CD4-positive, alpha-beta T cell treated with Interleukin-17A for 4 hours (primary cell): ENCODE results near the gene GJB4.
A peak's percentile ranks its signal among the peaks of the same experiment; 100 is the strongest.
"Not testable (repeated sequence)": the region's sequence is repeated elsewhere in the genome, so short reads cannot be mapped to it uniquely, and the experiment has no call there.

Experiments used
- DNase-seq: peaks from one replicate; pipeline ENCODE4 v3.0.0-alpha.2; 2020; ENCODE audit warnings: mixed read lengths

GJB4 gene

DNA sequence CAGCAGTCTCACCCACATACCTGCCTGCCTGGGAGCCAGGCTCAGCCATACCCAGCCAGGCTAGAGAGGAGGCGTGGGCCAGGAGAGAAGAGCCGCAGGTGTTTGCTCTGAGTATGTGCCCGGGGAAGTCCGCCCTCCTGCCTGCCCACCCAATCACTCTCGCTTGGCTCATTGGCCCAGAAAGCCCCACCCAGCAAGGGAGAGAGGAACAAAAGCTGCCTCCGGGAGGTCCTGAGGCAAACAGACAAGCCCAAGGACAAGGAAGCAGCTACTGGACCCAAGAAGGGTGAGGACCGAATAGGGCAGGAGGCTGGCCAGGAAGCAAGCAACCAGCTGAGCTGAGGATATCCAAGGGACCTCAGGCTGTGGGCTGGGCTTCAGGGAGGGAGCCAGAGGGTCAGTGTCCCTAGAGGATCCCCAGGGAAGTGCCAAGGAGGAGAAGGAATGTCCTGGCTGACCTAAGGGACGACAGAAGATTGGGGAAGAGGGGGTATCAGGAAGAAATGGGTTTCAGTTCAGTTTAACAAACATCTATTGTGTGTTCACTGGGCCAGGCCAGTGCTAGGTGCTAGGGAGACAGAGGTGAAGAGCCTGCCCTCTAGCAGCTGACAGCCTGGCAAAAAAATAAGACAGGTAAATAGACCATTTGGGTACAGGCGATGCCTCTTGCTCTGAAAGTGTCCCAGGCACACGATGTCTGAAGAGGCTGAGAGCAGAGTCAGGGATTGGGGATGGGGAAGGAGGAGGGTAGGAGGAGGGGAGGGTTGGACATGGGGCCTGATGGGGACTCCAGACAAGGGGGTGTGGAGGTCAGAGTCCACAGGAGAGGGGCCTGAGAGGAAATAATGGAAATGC lies at the start of gene GJB4:
Gene GJB4 (plus strand): TSS at position 238 of the 855 bp plus-strand sequence. CDS start 1,515 bp downstream, outside the sequence.
- DNase-seq, result no peak

DNA sequence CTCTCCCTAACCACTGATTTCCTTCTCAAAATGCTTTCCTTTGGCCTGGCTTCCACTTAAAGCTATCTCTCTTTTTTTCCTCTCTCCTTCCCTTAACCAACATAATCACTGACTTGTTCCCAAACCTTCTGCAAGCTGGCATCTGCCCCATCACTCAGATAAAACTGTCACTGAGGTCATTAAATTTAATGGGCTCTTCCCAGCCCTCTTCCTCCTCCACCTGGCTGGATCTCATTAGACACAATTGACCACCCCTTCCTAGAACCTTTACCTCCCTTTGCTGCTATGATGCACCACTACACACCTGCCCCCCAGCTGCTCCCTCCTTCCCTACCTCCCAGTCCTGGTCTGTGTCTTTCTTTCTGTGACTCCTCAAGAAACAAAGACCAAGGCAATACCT lies 48.7 kb upstream of the GJB4 start:
- no peak for DNase-seq

DNA sequence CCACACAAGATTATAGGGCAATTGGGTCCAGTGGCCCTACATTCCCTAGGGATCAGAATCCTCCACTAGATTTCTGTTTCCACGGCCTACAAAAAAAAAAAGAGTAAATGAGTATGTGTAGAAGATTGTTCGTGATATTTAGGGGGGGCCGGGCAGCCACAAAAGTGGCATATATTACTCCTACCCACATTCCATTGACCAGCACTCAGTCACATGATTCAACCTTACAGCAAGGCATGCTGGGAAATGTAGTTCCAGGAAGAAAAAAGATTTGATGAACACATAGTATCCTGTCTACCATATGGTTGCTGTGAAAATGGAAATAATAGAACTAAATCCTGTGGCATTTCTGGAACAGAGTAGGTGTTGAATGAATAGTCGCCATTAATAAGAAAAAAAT lies 48.1 kb upstream of the GJB4 start:
- DNase-seq, result no peak

DNA sequence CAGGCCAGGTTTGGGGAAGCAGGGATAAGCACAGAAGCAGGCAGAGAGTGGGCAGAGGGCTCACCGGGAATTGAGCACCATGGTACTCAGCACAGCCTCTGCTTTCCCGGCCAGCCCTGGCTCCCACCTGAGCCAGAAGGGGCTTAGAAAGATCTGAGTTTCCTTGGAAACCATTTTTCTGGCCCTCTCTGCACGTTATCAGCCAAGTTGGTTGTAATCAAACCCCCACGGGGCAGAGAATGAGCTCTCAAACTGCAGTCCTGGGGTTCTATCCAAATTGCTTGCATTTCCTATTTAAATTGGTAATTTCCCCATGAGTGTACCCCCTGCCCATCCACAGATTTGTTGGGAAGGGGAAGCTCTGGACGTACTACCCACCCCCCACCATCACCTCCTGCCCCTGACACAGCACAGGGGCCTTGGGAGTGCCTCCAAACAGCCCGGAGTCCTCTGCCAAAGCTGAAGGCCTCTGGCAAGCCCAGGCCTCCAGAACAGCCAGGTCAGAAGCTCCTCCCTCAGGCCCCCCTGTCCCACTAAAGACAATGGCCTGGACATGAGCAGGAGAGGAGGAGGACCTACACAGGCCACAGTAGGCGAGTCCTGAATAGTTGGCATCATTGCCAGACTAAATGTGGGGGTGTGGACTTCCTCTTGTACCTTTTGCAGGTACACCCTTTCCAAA lies 47.4 kb upstream of the GJB4 start:
- no peak for DNase-seq

DNA sequence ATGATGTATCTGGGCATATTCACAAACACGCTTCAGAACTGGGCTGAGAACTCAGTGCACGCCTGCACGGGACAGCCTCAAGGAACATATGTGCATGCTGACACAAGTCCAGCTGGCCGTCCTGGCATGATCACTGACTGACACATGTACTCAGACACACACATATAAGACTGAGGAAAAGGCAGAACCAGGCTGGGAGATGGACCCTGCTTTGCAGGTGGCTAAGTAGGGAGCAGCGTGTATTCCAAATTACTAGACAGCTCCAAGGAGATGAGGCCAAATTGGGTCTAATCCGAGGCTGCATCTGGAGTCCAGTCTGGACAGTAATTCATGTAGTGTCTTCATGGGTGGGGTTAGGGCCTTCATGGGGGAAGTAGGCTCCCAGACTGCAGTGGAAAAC lies 46.1 kb upstream of the GJB4 start:
- DNase-seq, result no peak

DNA sequence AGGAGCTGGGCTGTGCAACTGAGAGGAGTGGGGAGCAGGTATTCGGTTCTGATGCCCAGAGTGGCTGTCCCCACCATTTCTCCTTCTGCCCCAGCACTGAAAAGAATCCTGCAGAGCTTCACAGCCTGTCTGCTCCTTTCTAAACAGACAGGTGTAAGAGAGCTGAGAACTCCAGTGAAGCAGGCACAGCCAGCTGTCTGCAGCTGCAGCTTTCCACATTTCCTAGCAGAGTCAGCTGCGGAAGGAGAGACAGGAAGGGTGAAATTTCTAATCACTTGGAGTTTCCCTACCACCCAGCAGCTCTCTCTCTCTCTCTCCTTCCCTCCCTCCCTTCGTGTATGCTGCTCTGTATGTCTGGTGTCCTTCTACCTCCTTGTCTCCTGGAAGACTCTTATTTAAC lies 45.2 kb upstream of the GJB4 start:
- DNase-seq, result no peak

DNA sequence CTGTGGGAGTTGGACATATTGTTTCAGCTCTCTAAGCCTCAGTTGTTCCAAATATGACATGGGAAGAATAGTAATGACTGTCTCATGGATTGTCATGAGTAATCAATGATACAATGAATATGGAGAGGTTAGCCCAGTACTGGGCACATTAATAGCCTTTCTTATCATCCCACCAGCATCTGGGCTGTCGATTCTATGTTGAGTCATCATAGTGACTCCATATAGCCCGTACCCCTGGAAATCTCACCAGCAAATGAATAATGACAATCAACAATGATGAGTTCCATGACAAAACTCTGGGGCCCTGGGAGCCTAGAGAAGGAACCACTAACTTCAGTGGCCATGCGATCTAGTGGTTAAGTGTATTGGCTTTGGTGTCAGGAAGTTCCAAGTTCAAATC lies 44.4 kb upstream of the GJB4 start:
- DNase-seq, result no peak

DNA sequence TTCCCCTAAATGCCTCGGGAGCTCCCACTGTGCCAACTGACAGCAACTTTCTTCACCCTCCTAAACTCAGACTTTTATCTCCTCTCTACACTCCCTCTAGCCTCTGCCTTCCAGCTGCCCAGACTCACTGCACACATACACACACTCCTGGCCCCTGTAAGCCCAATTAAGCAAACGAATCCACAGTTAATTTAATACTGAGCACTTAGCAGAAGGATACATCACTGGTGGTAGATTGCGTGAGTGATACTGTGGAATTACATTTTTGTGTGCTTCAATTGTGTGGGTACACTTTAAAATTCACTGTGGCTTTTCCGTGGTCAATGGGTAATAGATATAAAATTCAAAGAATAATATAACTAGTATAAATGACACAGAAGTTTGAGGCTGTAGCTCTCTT lies 38.3 kb upstream of the GJB4 start:
- no peak for DNase-seq

DNA sequence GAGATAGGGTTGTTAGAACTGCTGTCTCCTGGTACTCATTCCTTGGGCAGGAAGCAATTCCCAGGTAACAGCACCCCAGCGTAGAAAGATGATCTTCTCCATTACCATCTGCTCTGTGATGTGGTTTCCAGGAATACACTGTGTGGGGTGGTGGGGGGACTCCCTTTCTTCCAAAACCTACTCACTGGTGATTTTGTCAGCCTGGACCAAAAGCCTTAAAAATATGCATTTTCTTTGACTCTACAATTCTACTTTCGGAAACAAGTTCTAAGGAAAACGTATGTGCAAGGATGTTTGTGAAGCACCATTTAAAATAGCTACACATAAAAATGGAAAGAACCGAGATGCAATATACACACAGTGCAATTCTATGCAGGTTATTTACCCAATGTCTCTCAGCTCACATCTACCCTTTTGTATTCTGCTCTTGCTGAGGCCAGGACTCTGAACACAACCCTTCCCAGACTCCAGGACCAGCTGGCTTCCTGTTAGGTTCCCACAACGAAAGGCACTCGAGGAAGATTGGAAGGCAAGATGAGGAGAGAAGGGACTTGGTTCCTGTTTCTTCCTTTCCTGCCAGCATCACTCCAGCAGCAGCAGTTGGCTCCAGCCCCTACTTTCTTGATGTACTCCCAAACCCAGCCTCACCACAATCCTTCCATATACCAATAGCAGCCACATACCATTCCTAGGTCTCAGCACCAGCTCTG lies 37.7 kb upstream of the GJB4 start:
- DNase-seq, result no peak

DNA sequence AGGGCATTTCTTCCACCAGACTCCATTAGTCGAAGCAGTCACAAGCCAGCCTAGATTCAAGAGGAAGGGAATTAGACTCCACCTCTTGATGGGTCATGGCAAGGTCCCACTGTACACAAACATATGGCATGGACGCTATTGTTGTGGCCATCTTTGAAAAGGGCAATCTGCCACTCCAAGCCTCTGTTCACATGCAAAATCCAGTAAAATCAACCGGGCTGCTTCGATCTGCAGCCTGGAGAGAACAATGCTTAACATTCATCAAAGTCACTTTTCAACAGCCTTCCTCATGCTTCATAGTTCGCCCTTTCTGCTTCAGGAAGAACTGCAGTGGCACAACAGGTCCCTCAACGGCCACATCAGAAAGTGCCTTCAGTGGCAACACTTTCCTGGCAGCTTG lies 32.7 kb upstream of the GJB4 start:
- no peak for DNase-seq

DNA sequence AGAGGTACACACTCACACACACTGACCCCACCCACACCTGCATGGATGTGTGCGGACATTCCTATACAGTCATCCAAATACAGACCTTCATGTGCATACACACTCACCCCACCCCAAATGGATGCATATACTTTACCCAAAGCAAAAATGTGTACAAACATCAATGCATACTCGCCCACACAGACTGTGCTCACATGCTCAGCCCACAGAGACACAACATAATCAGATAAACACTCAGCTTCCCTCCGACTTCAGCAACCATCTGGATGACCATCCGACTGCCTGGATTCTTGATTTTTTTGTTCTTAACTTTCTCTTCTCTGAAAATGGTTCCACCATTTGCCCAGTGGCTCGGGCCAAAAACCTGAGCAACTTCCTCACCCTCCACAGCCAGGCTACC lies 29.1 kb upstream of the GJB4 start:
- DNase-seq, result no peak

DNA sequence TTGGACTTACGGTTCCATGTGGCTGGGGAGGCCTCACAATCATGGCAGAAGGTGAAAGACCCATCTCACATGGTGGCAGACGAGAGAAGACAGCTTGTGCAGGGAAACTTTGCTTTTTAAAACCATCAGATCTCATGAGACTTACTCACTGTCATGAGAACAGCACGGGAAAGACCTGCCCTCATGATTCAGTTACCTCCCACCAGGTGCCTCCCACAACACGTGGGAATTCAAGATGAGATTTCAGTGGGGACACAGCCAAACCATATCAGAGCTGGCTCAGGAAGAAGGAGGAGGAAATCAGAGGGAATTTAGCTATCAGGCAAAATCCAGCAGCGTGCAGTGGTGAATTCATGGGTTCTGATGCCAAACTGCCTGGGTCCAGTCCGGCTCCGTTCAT lies 26.7 kb upstream of the GJB4 start:
- DNase-seq, result not testable (repeated sequence)

DNA sequence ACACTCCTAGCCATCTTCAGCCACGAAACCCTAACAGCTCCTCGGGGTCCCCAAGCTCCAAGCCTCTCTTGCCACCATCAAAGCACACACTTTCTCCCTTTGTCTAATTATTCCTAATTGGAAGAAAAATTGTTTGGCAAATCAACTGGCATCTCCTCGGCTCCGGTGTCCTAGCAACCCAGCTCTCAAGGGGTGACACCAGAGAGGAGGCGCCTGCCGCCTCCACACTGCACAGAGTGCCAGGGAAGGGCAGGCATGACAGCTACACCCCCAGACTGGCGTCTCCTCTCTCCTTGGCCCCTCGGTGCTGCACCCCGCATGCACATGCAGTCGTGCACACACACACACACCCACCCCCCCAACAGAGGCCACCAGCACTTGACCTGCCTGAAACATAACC lies 22.8 kb upstream of the GJB4 start:
- no peak for DNase-seq

DNA sequence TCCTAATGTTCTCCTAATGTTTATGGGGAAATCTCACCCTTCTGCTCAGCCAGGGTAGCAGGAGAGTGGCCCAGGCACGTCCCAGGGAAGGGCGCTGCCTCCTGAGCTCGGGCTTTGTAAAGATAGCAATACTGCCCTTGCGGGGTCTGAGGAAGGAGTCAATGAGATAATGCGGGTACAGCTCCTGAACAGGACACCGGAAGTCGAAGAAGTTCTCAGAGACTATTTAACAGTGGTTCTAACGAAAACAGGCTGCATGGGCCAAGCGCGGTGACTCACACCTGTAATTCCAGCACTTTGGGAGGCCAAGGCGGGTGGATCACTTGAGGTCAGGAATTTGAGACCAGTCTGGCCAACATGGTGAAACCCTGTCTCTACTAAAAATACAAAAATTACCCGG lies 22.3 kb upstream of the GJB4 start:
- DNase-seq, result not testable (repeated sequence)

DNA sequence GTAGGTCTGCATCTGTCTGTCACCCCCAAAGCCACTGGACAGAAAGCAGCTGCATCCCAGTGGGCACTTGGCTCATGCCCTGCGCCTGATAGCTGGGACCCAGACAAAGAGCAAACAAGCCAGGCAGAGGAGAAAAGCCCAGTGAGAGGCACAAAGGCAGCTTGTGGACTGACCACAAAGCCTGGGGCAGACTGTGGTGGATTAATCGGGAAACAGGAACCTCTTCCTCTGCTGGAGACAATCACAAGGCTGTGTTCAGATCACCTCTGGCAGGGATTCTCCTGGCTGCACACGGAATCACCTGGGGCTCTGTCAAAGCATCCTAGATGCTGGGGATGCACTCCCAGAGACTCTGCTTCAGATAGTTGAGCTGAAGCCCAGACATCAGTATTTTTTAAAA lies 19.9 kb upstream of the GJB4 start:
- no peak for DNase-seq

DNA sequence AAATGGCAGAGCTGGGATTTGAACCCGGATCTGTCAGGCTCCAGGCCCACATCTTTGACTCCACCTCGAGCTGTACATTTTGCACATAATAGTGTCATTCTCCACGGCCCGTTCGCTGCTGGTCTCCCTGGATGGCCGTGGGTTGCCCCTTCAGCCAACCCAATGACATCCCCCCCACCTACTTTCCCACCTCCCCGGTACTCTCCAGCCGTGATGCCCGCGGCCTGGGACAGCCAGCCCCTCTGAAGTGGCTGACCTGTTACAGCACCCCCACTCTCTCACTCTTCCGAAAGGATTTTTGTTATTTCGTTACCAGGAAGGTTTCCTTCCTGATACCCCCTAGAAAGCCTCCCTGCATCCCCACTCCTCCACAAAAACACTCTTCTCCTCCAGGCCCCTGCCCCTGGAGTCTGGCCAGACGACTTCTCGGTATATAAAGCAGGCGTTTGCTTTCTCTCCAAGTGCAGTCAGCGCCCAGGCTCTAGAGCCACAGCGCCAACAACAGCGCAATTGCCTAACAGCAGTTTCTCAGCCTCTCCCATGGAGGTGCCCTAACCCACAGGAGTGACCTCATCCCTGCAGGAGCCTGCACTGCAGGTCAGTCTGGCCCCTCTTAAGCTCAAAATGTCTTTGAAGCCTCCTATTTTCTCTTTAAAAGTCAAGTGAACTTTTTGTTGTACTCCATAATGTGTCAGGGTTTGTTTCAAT lies 19.2 kb upstream of the GJB4 start:
- DNase-seq, result no peak

DNA sequence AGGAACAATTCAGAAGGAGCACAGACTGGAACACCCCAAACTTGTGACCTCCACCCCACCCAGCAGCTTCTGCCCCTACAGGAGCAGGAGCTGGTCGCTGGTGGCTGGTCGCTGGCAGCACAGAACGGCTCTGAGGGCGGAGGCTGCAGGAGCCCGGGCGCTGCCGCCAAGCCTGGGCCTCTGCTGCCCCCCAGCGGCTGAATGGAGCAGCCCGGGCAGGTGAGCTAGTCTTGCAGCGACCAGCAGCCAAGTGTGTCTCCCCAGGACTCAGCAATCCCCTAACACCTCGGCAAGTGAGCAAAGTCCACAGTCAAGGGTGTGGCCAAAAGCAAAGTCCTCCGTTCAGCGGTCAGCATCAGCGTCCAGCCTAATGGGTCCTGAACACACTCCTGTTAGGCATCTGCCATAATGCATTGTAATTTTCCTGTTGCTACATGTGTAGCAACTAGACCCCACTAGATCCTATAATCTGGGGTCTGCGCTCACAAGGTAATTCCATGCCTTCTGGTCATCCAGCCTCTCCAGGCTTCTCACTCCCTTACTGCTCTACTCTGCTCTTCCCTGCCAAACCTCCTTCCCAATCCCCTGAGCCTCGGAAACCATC lies 16.8 kb upstream of the GJB4 start:
- peak; percentile 78 for DNase-seq

DNA sequence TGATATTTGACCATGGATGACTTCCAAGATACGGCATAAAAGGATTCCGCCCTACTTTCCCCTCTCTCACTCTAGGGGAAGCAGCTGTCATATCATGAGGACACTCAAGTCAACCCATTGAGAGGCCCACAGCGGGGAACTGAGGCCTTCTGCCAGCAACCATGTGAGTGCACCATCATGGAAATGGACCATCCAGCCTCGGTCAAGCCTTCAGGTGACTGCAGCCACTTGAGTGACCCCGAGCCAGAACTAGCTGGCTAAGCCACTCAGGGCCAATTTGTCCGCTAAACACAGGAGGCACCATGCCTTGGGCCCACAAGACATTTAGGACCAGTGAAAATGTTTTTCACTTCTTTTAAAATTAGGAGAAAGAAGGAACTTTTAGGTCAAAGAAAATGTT lies 15.8 kb upstream of the GJB4 start:
- DNase-seq, result no peak

DNA sequence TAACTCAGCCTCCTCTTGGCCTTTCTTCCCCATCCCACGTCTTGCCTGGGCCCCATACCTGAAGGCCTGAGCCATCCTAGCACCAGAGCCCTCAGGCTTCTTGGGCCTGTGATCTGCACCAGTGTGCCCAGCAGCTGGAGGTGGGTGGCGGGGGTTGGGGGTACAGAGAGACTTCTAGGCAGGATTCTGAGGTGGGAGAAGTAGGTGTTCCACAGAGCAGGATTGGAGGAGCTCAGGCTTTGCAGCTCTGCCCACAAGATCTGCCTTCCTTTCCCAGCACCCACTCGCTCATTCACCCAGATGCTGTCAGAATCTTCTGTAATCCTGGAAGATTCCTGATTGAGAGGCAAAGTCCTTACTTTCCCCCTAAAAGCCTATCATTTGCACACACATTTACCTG lies 14.7 kb upstream of the GJB4 start:
- no peak for DNase-seq

DNA sequence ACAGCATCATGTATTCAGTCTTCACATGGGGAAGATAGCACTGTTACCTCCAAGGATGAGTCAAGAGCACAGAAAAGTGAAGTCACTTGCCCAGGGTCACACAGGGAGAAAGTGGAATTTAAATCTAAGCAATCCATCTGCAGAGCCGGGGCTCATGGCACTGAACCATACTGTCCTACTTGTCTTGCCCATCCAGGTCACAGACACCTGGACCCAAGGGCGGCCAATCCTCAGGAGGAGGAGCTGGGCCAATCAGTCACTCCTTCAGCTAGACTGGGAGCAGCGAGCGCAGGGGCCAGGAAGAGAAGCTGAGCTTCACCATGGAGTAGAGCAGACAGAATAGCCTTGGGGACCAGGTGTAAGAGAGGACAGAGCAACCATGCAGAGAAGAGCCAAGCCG lies 13.9 kb upstream of the GJB4 start:
- no peak for DNase-seq

DNA sequence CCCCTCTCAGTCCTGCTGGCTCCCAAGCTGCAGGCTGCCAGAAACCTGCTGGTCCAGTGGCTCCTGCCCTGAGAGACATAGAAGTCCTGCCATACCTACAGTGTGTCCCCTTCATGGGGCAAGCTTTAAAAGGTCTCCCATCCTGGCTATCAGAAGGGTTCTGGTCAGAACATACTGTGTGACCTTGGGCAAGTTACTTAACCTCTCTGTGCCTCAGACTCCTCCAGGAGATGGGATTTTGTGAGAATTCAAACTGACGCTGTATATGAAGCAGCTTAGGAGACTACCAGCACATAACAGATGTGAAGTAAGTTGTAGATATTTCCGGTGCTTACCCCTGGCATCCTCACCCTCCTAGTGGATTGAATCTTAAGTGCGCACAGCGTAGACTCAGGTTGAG lies 13.4 kb upstream of the GJB4 start:
- DNase-seq, result no peak

DNA sequence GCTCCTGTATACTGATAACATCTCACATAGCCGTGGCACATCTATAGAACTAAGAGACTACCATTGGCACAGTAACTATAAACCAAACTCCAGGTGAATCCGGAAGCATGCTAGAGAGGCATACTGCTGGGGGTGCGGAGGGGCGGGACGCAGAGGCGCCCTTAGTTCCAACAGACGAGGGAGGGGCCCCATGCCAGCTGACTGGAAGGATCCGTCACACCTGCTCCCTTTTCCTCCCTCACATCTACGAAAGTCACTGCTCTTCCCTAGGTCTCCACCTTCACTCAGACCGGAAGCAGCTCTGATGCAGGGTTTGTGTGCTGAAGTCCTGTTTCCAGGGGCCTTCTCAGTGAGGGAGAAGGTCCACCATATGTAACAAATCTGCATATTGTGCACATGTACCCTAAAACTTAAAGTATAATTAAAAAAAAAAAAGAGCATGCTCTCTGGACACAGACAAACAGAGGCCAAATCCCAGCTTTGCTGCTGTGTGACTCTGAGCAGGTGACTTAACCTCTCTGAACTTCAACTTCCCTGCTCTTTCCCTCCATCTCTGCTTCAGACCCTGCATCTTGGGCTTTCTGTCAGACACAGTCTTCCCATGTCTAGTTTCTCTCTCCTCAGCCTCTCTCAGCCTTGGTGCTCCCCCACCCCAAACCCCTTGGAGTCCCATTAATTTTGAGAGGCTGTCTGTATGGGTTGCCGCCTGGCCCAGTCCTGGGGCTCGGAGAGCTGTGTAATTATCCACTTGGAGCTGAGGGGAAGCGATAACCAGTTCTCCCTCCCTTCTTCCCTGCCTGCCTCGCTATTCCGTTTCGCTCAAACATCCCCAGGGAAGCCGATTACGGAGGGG lies 12.5 kb upstream of the GJB4 start:
- DNase-seq, result no peak
